GM12875 (cell line): ENCODE data around the gene GDPD1.
A peak's percentile ranks its signal among the peaks of the same experiment; 100 is the strongest.
"Not testable (repeated sequence)": the region's sequence is repeated elsewhere in the genome, so short reads cannot be mapped to it uniquely, and the experiment has no call there.

Experiments
- H3K4me3 ChIP-seq: one replicate; pipeline ENCODE4 v1.5.1; 2011; ENCODE audit warnings: low read depth, low read length, control low read depth
- CTCF ChIP-seq: IDR thresholded peaks from 2 replicates; pipeline ENCODE4 v1.5.1; 2011; ENCODE audit warnings: low read depth, mild to moderate bottlenecking, control low read depth, inconsistent platforms, low read length, moderate library complexity, borderline replicate concordance; ENCODE audit not compliant: insufficient read depth

GDPD1 gene

GRCh38 chr17:59220328-59221158 is at the start of gene GDPD1:
Gene GDPD1 (plus strand): TSS chr17:59220511. CDS start chr17:59220610, 99 bp downstream.
- TF ChIP-seq CTCF: peak; percentile 68
- H3K4me3 ChIP-seq: peak within 1 kb of the TSS; percentile 46

- TF ChIP-seq CTCF: no peak
Measured at GRCh38 chr17:59172436-59173004, 47.8 kb upstream of the GDPD1 start.

GRCh38 chr17:59174671-59175070 is 45.6 kb upstream of the GDPD1 start:
- no peak overlapping the region for H3K4me3 ChIP-seq
- TF ChIP-seq CTCF: no peak

More at GRCh38 chr17:59172436-59173004, 47.8 kb upstream of the GDPD1 start:
- H3K4me3 ChIP-seq: no peak overlapping the region

GRCh38 chr17:59175076-59175475 is 45.2 kb upstream of the GDPD1 start:
- no peak for TF ChIP-seq CTCF
- no peak overlapping the region for H3K4me3 ChIP-seq

GRCh38 chr17:59178266-59178985 is 41.9 kb upstream of the GDPD1 start:
- H3K4me3 ChIP-seq: no peak overlapping the region
- TF ChIP-seq CTCF: no peak

DNA sequence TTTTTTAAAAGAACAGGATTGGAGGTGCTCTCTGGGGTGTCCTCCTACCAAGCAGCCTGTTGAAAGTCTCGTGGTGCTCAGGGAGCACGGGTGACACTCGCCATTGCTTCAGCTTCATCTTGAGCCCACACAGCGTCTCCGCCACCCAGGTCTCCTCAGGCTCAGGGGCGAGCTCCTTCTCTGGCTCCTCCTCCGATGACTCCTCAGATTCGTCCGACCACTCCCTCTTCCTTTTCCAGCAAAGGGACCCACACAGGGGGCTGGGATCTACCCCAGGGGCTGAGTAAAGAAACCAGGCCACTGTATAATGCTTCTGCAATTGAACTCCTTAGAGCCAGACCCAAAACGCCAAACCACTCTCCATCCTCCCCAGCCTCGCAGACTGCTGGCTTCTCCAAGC is 40.7 kb upstream of the GDPD1 start:
- not testable (repeated sequence) for H3K4me3 ChIP-seq

GRCh38 chr17:59180626-59181025 is 39.7 kb upstream of the GDPD1 start:
- no peak for TF ChIP-seq CTCF
- no peak overlapping the region for H3K4me3 ChIP-seq
